Hypothalamus (tissue), 51 donors: Measurements from ENCODE around the gene OSBPL9.
"Not testable (repeated sequence)": the region's sequence is repeated elsewhere in the genome, so short reads cannot be mapped to it uniquely, and the experiment has no call there.

Experiments
- DNase-seq, 51 donors: peaks; one replicate each; lab custom pipeline; 2025; lab: John Stamatoyannopoulos, UW

OSBPL9 gene

GRCh38 chr1:51607681-51608095, 9.2 kb upstream of the OSBPL9 start:
- DNase-seq = no peak

- DNase-seq = not testable (repeated sequence)
Observed at GRCh38 chr1:51610104-51610503, 6.8 kb upstream of the OSBPL9 start.

GRCh38 chr1:51610637-51611036, 6.3 kb upstream of the OSBPL9 start:
- no peak for DNase-seq

GRCh38 chr1:51612447-51612961, 4.4 kb upstream of the OSBPL9 start:
- no peak for DNase-seq

GRCh38 chr1:51615780-51616291, 1.1 kb upstream of the OSBPL9 start:
- no peak for DNase-seq

- DNase-seq = no peak
Observed at GRCh38 chr1:51616490-51616889, 402 bp upstream of the OSBPL9 start.

GRCh38 chr1:51618715-51619114, 1.8 kb downstream of the OSBPL9 start:
- peak in 1 of 51 donors; percentile 8 for DNase-seq

GRCh38 chr1:51620470-51620869, 3.6 kb downstream of the OSBPL9 start:
- DNase-seq = no peak

GRCh38 chr1:51621161-51621560, 4.3 kb downstream of the OSBPL9 start:
- DNase-seq = no peak

GRCh38 chr1:51621841-51622454, 5.1 kb downstream of the OSBPL9 start:
- DNase-seq = no peak

- DNase-seq = peak in 12 of 51 donors; percentile 7 to 48 (median 22)
Observed at GRCh38 chr1:51622455-51622913, 5.6 kb downstream of the OSBPL9 start.

- DNase-seq = no peak
Observed at GRCh38 chr1:51623025-51623424, 6.1 kb downstream of the OSBPL9 start.

- no peak for DNase-seq
Observed at GRCh38 chr1:51623450-51623849, 6.6 kb downstream of the OSBPL9 start.

GRCh38 chr1:51624855-51625254, 8.0 kb downstream of the OSBPL9 start:
- DNase-seq = peak in 1 of 51 donors; percentile 24

- DNase-seq = peak in 1 of 51 donors; percentile 15
Observed at GRCh38 chr1:51627672-51628071, 10.8 kb downstream of the OSBPL9 start.

- no peak for DNase-seq
Observed at GRCh38 chr1:51628715-51629590, 12.1 kb downstream of the OSBPL9 start.

GRCh38 chr1:51629918-51630317, 13.0 kb downstream of the OSBPL9 start:
- DNase-seq = no peak

GRCh38 chr1:51630393-51630792, 13.5 kb downstream of the OSBPL9 start:
- DNase-seq = no peak

- no peak for DNase-seq
Observed at GRCh38 chr1:51630922-51631321, 14.0 kb downstream of the OSBPL9 start.

GRCh38 chr1:51631747-51632146, 14.9 kb downstream of the OSBPL9 start:
- DNase-seq = no peak

GRCh38 chr1:51634618-51635017, 17.7 kb downstream of the OSBPL9 start:
- DNase-seq = no peak
